ENCODE measurements around the gene BMPR1B.

The BMPR1B gene

DNA sequence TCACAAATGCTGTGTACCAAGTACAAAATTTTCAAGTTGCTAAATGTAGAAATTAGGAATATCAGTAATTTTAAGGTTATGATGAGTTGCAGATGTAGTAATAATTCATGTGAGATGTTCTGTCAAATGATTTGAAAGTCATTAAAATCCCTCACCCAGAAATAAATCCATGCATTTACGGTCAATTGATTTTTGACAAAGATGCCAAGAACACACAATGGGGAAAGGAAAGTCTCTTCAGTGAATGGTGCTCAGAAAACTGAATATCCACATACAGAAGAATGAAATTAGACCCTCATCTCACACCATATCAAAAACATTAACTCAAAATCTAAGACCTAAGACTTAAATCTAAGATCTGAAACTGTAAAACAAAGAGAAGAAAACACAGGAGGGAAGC lies 12.9 kb upstream of the BMPR1B start:
- TF ChIP-seq, protein P1, sequence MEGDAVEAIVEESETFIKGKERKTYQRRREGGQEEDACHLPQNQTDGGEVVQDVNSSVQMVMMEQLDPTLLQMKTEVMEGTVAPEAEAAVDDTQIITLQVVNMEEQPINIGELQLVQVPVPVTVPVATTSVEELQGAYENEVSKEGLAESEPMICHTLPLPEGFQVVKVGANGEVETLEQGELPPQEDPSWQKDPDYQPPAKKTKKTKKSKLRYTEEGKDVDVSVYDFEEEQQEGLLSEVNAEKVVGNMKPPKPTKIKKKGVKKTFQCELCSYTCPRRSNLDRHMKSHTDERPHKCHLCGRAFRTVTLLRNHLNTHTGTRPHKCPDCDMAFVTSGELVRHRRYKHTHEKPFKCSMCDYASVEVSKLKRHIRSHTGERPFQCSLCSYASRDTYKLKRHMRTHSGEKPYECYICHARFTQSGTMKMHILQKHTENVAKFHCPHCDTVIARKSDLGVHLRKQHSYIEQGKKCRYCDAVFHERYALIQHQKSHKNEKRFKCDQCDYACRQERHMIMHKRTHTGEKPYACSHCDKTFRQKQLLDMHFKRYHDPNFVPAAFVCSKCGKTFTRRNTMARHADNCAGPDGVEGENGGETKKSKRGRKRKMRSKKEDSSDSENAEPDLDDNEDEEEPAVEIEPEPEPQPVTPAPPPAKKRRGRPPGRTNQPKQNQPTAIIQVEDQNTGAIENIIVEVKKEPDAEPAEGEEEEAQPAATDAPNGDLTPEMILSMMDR (IDR thresholded peaks at IDR 0.05; ENCODE audit: extremely low read depth, missing control alignments), result no peak
- DNase-seq (ENCODE audit: low spot score), result no peak

DNA sequence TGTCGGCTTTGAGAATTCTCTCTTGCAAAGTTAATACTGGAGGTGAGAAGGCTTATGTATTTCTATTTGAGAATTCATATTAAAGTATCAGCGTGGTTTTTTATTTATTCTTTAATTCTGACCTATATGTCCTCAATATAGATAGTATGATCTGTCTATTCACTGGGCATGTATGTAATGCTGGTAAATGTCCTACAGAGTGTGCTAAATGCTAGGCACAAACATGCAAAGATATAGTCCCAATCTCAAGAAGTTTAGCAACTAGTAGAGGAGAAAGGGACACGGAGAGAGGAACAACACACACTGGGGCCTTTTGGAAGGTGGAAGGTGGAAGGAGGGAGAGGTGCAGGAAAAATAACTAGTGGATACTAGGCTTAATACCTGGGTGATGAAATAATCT lies 11.0 kb upstream of the BMPR1B start:
- no peak for DNase-seq (ENCODE audit: low spot score)
- TF ChIP-seq, protein P1 (IDR thresholded peaks at IDR 0.05; ENCODE audit: extremely low read depth, missing control alignments), result no peak

DNA sequence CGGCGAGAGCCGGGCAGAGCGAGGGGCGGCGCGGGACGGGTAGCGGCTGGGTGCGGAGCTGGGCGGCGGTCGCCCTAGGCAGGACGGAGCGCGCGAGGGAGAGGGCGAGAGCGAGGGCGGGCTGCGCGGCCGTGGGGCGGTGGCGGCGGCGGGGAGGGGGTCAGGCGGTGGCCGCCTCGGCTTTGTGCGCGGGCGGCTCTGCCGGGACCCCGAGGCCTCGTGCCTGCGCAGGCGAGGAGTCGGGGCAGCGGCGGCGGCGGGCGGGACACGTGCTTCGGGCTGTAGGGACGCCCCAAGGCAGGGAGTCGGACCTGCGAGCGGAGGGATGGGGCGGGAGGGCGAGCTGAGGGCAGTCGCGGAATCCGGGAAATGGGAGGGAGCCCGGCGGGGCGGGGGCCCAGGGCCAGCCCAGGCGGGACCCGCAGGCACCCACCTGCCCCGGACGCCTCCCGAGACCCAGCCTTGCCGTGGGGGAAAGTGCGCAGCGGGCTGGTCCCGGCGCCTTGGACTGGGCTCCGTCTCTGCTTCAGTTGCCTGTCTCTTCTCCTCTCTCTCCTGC lies 465 bp downstream of the BMPR1B start:
- TF ChIP-seq, protein P1 (IDR thresholded peaks at IDR 0.05; ENCODE audit: extremely low read depth, missing control alignments), result no peak
- no peak for DNase-seq (ENCODE audit: low spot score)

DNA sequence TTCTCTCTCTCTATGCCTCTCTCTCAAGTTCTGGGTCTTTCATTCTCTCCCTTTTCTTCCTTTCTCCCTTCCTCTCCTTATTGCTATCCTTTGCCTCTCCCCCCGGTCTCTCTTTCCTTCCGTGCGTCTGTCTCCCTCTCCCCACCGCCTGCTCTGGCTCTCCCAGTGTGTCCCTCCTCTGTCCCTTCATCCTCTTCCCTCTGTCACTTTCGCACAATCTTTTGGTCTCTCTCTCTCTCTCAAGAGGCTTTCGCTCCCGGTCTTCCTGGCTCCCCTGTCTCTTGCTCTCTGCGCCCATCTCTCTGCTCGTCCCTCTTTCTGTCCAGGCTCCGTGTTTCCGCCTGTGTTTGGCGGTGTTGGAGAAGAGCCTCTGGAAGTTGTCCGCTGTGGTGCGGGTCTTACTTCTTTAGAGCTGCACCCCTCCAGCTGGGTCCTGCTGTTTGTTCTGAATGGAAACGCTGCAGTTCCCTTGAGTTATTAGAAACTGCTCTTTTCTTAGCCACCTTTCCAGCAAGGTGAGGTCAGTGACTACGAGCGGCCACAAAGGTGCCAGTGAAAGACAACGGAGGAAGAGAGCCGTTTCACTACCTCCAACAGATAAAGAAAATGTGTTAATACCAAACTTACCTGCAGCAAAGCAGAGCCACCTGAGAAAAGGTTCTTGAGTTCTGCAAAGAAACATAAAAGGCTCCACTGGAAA lies 1.1 kb downstream of the BMPR1B start:
- DNase-seq (ENCODE audit: low spot score), result no peak

DNA sequence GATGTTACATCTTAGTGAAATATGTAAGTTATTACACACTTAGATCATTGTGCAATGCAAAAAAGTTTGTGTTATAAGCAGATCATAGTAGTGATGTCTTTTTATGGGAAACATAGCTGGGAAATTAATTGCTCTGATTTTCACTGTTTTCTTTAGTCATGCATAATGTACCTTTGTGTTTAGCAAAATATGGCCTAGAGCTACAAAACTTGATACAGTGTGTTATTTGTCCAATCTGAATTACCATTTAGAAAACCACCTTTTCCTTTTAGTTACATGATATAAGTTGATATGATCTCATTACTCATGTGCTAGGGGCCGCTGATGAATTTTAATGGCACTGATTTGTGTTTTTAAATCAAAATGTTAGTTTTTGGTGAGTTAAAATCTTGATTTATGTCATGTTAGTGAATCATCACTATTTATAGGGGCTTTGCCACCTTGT lies 2.0 kb downstream of the BMPR1B start:
- no peak for DNase-seq (ENCODE audit: low spot score)
- TF ChIP-seq, protein P1 (IDR thresholded peaks at IDR 0.05; ENCODE audit: extremely low read depth, missing control alignments), result no peak

More for the DNA sequence above, 1.1 kb downstream of the BMPR1B start:
- TF ChIP-seq, protein P1 (IDR thresholded peaks at IDR 0.05; ENCODE audit: extremely low read depth, missing control alignments), result no peak

DNA sequence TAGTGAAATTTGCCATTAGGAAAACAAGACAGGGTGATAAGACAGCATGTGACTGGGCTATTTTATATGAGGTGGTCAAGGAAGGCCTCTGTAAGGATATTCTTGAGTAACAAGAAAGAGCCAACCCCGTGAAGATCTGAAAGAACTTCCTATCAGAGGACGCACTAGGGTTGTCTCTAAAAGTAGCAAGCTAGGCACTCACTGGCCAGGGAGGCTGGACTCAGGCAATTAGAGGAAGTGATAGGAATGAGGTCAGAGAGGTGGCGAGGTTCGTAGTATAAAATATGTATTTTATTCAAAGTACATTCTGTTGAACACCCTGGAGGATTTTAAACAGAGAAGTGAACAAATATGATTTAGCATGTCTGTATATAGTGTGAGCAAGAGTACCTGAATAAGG lies 4.6 kb downstream of the BMPR1B start:
- TF ChIP-seq, protein P1 (IDR thresholded peaks at IDR 0.05; ENCODE audit: extremely low read depth, missing control alignments), result no peak
- no peak for DNase-seq (ENCODE audit: low spot score)

DNA sequence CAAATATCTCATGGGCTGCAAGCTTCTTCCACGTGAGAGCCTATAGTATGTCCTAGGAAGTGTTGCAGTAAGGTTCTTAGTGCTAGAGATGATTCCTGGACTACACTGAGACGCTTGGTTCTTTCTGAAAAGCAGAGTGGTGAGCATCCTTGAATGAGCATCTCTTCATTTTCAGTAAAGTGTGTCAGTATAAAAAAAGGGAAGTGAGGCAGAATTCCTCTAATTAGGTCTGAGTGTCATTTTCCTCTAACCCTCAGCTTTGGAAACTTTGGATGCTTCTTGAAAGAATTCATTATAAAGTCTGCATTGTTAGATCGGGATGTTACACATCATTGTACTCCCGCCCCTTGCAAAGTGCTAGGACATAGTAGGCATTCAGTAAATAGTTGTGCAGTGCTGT lies 5.2 kb downstream of the BMPR1B start:
- TF ChIP-seq, protein P1 (IDR thresholded peaks at IDR 0.05; ENCODE audit: extremely low read depth, missing control alignments), result no peak
- DNase-seq (ENCODE audit: low spot score), result no peak
